OCI-LY7 (cell line): ENCODE results near the gene FAM9A. TPM values are rescaled to one million over a fixed set of nuclear protein-coding genes. Genes with fewer than 3 reads are reported as not detected.

Source experiments
- BruUV-seq: library from RNA; stranded (reverse); fragments of 400-500 nt; replicated peaks from 2 replicates; lab custom pipeline; 2021; lab: Mats Ljungman, UMichigan
- CTCF ChIA-PET: fragments of 300-600 bp; sonication (Branson Sonifier 250); formaldehyde crosslinking; loops from one replicate; lab custom pipeline; 2022; ENCODE audit warnings: antibody characterized with exemption; ENCODE audit not compliant: unreplicated experiment; lab: Charles Lee
- POLR2A ChIA-PET: fragments of 300-600 bp; sonication (Branson Sonifier 250); formaldehyde crosslinking; loops from one replicate; lab custom pipeline; 2022; ENCODE audit warnings: antibody characterized with exemption; lab: Charles Lee
- DNase-seq: peaks from one replicate; pipeline ENCODE4 v3.0.0-alpha.2; 2015; ENCODE audit warnings: low spot score
- H2AFZ ChIP-seq: fragments of 200-600 bp; sonication (generic), shearing (Covaris generic); 2 replicates; pipeline ENCODE4 v1.6.1; 2014; ENCODE audit warnings: mild to moderate bottlenecking, antibody characterized with exemption, low read length, moderate library complexity
- H3K27ac ChIP-seq: fragments of 200-600 bp; sonication (generic); 2 replicates; pipeline ENCODE4 v1.5.1; 2014; ENCODE audit warnings: mixed run types, low read depth, mild to moderate bottlenecking, moderate library complexity, low read length, inconsistent platforms; ENCODE audit not compliant: poor library complexity, severe bottlenecking
- H3K36me3 ChIP-seq: fragments of 200-600 bp; sonication (generic); 2 replicates; pipeline ENCODE4 v1.6.1; 2014; ENCODE audit warnings: mild to moderate bottlenecking, antibody characterized with exemption, low read length, moderate library complexity, mixed read lengths; ENCODE audit not compliant: insufficient read depth
- H3K4me1 ChIP-seq: fragments of 200-600 bp; sonication (generic); 2 replicates; pipeline ENCODE4 v1.5.1; 2014; ENCODE audit warnings: mild to moderate bottlenecking, low read length; ENCODE audit not compliant: insufficient read depth, poor library complexity, severe bottlenecking
- H3K4me2 ChIP-seq: fragments of 200-600 bp; sonication (generic); 2 replicates; pipeline ENCODE4 v1.6.1; 2014; ENCODE audit warnings: mild to moderate bottlenecking, low read length
- H3K4me3 ChIP-seq: fragments of 200-600 bp; sonication (generic); 2 replicates; pipeline ENCODE4 v1.5.1; 2014; ENCODE audit warnings: mild to moderate bottlenecking, low read depth, low read length; ENCODE audit not compliant: poor library complexity, severe bottlenecking
- H3K79me2 ChIP-seq: fragments of 200-600 bp; sonication (generic); 2 replicates; pipeline ENCODE4 v1.6.1; 2016; ENCODE audit warnings: low read depth, mild to moderate bottlenecking, low read length, moderate library complexity, mixed read lengths; ENCODE audit not compliant: insufficient read depth
- H3K9me2 ChIP-seq: fragments of 200-600 bp; sonication (generic); 2 replicates; pipeline ENCODE4 v1.6.1; 2016; ENCODE audit warnings: mild to moderate bottlenecking, low read length, mixed read lengths; ENCODE audit not compliant: insufficient read depth
- H3K9me3 ChIP-seq: fragments of 200-600 bp; sonication (generic); 2 replicates; pipeline ENCODE4 v1.6.1; 2014; ENCODE audit warnings: mild to moderate bottlenecking, mixed run types, low read length, mixed read lengths
- H4K20me1 ChIP-seq: fragments of 200-600 bp; sonication (generic); 2 replicates; pipeline ENCODE4 v1.6.1; 2014; ENCODE audit warnings: mild to moderate bottlenecking, antibody characterized with exemption, low read length, moderate library complexity, mixed read lengths; ENCODE audit not compliant: insufficient read depth
- CTCF ChIP-seq: fragments of 200-600 bp; sonication (generic); conservative IDR thresholded peaks from 2 replicates; pipeline ENCODE4 v1.5.1; 2014; ENCODE audit warnings: mild to moderate bottlenecking, antibody characterized with exemption, low read length, moderate library complexity, mixed read lengths
- EZH2phosphoT487 ChIP-seq: fragments of 200-600 bp; sonication (generic); IDR thresholded peaks from 2 replicates; pipeline ENCODE4 v1.6.1; 2018; ENCODE audit warnings: low read depth, borderline replicate concordance, mild to moderate bottlenecking, mixed run types, antibody characterized with exemption, low read length, moderate library complexity, mixed read lengths
- intact Hi-C: fragments of 100-400 bp; cut with micrococcal nuclease; formaldehyde crosslinking; loops from one replicate; pipeline ENCODE4 v1.10.0; 2022; ENCODE audit not compliant: unreplicated experiment
- total RNA-seq, 2 experiments: library from RNA; depleted of rRNA in 1 of 2; stranded (reverse); fragments of >200 nt in 1 of 2; shearing (Covaris generic) in 1 of 2; gene quantifications; 2 replicates each; pipeline ENCODE4 v1.2.3, GENCODE V29; 2014 to 2022

FAM9A gene
- total RNA-seq, 2 experiments from 2014 or later = not detected

DNA sequence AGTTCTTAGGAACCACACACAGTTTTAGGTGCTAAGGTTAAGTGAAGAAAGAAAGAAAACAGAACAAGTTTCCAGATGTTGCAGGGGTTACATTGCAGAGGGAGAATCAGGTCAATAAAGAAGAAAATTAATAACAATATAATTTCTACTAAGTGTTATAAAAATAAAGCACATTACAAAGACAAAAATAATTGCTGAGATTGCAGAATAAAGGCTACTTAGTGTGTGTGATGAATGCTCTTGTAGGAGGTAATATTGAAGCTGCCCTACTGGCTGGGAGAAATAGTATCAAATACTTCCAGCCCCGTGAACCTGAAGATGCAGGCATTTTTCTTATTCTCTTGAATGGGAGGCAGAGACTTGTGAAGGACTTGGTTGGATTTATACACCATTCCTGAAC is 33.2 kb upstream of the FAM9A start:
- intact Hi-C loops = no loop called here
- no peaks in the 10 kb centered on the region for H3K79me2 ChIP-seq
- H3K4me3 ChIP-seq = no peak overlapping the region
- no peak overlapping the region for H2AFZ ChIP-seq
- no peaks in the 10 kb centered on the region for H3K4me1 ChIP-seq
- no peaks in the 10 kb centered on the region for H3K9me2 ChIP-seq
- no peaks in the 10 kb centered on the region for H3K36me3 ChIP-seq
- H3K9me3 ChIP-seq = no peaks in the 10 kb centered on the region
- BruUV-seq = no TSS peak
- POLR2A ChIA-PET = no interaction called here
- CTCF ChIA-PET = no interaction called here
- TF ChIP-seq EZH2phosphoT487 = no peak
- TF ChIP-seq CTCF = no peak
- DNase-seq = no peak
- H4K20me1 ChIP-seq = no peaks in the 10 kb centered on the region
- H3K4me2 ChIP-seq = no peak overlapping the region
- H3K27ac ChIP-seq = no peak overlapping the region

DNA sequence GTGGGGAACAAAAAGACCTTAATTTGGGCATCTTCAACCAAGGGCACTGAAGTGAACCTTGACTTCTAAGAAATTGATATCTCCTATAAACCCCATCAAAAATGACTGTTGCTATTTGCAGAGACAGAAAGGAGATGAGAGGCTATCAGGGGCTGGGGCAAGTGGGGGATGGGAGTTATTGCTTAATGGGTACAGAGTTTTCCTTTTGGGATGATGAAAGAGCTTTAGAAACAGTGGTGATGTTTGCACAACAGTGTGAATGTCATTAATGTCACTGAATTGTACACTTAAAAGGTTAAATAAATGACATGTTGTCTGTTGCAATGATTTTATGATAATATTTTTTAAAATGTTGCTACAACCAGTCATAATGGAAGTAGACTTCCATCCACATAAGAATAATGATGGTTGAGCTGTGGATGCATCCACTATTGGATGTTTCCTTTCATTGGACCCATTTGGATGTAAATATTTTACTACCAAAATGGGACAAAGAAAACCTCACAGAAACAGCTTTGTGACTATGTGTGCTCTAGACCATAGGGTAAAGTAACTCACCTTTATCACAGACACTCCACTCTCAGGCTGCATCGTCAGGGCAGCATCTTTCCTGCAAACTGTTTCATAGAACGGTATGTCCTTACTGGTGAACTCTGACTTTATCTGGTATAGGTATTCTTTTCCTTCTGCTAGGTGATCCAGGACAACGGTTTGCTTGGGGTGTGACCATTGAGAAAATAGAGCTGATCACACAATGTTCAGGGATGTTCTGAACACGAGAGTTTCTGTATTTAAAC is 31.6 kb upstream of the FAM9A start:
- Histone ChIP-seq H3K9me2 (no peaks in the 10 kb centered on the region), H3K9me3 (no peaks in the 10 kb centered on the region), H3K36me3 (no peaks in the 10 kb centered on the region), H3K4me2 (no peak overlapping the region), H3K27ac (no peak overlapping the region), H2AFZ (no peak overlapping the region), H3K79me2 (no peaks in the 10 kb centered on the region), H3K4me1 (no peaks in the 10 kb centered on the region), H4K20me1 (no peaks in the 10 kb centered on the region), H3K4me3 (no peak overlapping the region)
- POLR2A ChIA-PET = no interaction called here
- DNase-seq = no peak
- TF ChIP-seq CTCF = no peak
- TF ChIP-seq EZH2phosphoT487 = no peak
- no TSS peak for BruUV-seq
- intact Hi-C loops = no loop called here
- CTCF ChIA-PET = no interaction called here

DNA sequence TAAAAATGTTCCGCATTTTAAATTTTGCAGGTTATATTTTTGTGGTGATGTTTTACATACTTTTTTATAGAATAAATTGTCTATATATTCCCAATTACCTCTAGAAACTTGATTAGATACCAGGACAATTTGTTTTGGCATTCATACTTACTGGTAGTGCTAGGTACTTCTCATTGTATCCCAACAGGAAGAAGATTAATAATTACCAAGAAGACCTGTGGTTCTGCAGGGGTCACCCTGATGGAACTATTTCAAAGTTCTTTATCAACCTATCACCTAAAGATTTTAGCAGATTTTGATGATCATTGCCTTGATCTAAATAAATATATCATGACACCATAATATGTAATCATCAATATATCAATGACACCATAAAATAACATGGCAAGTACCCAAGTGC is 22.5 kb upstream of the FAM9A start:
- H3K9me3 ChIP-seq = no peaks in the 10 kb centered on the region
- no peak overlapping the region for H3K4me2 ChIP-seq
- no TSS peak for BruUV-seq
- no peak for TF ChIP-seq EZH2phosphoT487
- TF ChIP-seq CTCF = no peak
- no peaks in the 10 kb centered on the region for H3K36me3 ChIP-seq
- no peak overlapping the region for H3K27ac ChIP-seq
- POLR2A ChIA-PET = no interaction called here
- H3K79me2 ChIP-seq = no peaks in the 10 kb centered on the region
- no peaks in the 10 kb centered on the region for H4K20me1 ChIP-seq
- CTCF ChIA-PET = no interaction called here
- no peaks in the 10 kb centered on the region for H3K9me2 ChIP-seq
- intact Hi-C loops = no loop called here
- no peaks in the 10 kb centered on the region for H3K4me1 ChIP-seq
- H3K4me3 ChIP-seq = no peak overlapping the region
- no peak for DNase-seq
- H2AFZ ChIP-seq = no peak overlapping the region
